HEK293T (cell line): ENCODE results near the gene GMPR2.

Experiments
- ARNT ChIP-seq: fragments of 450-650 bp; IDR thresholded peaks from 2 replicates; pipeline ENCODE4 v1.6.1; 2017; ENCODE audit warnings: mild to moderate bottlenecking
- FOXK2 ChIP-seq: fragments of 450-650 bp; IDR thresholded peaks from 2 replicates; pipeline ENCODE4 v1.6.1; 2016; ENCODE audit warnings: mild to moderate bottlenecking
- L3MBTL2 ChIP-seq: fragments of 450-650 bp; conservative IDR thresholded peaks from 2 replicates; pipeline ENCODE4 v1.6.1; 2016; ENCODE audit warnings: mild to moderate bottlenecking
- NFRKB ChIP-seq: fragments of 450-650 bp; IDR thresholded peaks from 2 replicates; pipeline ENCODE4 v1.6.1; 2016; ENCODE audit warnings: mild to moderate bottlenecking, moderate library complexity
- TARDBP ChIP-seq: fragments of 450-650 bp; IDR thresholded peaks from 2 replicates; pipeline ENCODE4 v1.6.1; 2016

DNA sequence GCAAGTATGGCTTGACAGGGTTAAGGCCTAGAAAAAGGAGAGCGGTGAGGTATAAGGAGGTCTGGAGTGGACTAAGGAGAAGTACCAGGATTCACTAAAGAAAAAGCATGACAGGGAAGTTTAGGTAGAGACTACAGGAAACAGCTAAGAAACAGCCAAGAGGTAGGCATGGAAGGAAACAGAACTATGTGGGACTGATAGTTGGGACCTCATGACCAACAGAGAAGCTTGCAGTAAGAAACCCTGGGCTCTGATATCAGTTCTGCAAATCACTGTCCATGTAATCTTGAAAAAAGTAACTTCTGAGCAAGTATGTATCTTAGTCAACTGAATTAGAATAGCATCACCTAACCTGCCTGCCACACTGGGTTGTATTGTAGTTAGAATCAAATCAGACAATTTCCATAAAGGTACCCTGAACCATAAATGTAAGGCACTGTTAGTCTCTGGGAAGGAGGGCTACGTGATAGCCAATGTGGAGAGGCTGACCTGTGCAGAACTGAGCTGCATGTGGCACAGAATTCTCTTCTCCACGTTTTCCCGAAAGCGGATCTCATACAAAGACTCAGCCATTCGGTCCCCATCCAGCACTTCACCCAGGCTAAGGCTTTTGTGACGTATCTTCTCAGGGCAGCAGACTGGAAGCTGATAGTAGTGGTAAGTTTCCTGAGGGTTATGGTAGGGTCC lies 38.4 kb upstream of the GMPR2 start:
- TF ChIP-seq ARNT (no peak), TARDBP (no peak), NFRKB (no peak), FOXK2 (no peak), L3MBTL2 (no peak)
